Stimulated activated CD8-positive, alpha-beta memory T cell treated with anti-CD3 and anti-CD28 coated beads, Interleukin-12 subunit alpha, Interleukin-12 subunit beta, amount 100 ng/mL, for 1 hour (primary cell): ENCODE data around the gene SRPX2.
"Not testable (repeated sequence)": the region's sequence is repeated elsewhere in the genome, so short reads cannot be mapped to it uniquely, and the experiment has no call there.

ENCODE experiments used
- DNase-seq: peaks from one replicate; pipeline ENCODE4 v3.0.0-alpha.2; 2020; ENCODE audit warnings: low read depth

SRPX2 gene

GRCh38 chrX:100696699-100697351 lies 52.8 kb downstream of the SRPX2 start:
- DNase-seq: no peak

DNA sequence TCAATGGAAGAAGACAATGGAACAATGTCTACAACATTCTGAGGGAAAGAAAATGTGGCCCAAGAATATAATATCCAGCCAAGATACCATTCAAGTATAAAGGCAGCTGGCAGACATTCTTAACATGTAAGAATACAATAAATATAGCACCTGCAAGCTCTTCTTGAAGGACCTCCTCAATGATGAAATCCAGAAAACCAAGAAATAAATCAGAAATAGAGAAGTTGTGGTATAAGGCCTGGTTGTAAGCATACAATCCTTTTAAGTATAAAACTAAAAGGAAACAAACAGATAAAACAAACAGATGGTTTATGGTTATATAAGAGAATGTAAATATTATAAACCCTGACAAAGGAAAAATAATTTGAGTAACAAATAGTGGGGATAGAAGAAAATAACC lies 54.6 kb downstream of the SRPX2 start:
- no peak for DNase-seq

DNA sequence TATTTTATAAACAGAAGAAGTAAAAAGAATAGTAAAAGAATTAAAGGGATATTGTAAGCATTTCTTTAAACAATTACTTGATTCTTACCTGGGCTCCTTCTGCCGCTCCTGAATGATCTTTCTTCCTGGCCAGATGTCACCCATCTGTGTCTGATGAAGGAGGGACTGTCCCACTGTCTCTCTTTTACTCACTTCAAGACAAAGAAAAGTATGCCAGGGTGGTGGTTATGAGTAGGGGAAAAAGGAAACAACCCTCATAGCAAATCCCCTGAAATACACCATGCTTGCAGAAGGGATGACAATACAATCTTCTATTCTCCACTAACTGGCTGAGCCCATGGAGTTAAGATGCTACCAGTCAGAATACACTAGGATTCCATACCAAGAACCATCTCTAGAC lies 56.8 kb downstream of the SRPX2 start:
- no peak for DNase-seq

DNA sequence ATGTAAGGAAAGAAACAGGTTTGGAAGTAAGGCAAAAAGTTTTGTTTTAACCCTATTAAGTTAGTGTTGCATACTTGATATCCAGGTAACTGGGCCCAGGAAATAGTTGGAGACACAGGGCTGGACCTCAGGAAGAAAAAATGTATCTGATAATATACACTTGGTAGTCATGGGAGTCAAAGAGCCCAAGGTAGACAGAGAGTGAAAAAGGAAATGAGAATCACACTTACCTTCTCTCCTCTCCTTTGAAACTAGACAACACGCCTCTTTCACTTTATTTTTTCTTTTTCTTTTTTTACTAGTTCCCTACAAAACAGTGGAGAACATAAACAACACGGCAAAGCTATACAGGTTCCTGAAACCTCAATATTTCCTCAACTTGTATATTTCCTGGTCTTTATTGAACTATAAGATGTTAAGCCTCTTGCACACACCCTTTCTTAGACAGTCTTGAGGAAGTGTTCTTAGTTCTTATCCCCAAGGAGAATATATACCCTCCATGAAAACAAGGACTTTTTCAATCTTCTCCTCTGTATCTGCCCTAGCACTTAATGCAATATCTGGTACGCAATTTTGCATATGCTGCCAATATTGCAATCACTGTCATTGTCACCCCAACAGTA lies 60.7 kb downstream of the SRPX2 start:
- no peak for DNase-seq

DNA sequence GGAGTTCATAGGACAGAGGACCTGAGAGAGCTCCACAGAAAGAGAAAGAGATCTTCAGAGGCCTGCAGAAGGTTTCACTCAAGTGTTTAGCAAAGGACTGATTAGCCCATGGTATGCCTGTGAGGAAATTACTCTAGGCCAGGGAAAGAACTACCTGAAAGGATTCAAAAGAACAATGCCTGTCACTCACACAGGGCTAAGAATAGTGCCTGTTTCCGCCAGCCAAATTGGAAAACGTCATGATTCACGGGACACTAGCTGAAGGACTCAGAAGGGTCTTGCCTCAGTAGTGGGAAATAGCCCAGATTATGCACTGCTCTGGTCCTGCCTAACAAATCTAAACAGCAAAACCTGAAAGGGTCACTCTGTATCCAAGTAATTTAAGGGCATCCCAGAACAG lies 66.8 kb downstream of the SRPX2 start:
- no peak for DNase-seq

DNA sequence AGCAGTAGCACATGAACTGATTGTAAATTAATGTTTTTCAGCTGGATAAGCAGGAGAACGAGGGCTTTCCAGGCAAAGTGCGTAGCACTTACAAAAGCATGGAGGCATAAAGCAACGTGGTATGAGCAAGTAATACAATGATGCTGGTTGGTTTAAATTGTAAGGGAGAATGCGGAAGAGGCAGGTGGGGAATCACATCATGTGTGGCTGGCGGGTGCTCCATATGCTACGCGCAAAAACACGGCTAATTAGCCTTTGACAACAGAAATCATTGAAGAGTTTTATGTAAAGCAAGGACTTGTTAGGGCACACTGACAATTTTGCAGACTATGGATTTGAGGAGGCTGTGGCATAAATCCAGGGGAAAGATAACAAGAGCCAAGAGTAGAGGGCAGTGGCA lies 73.4 kb downstream of the SRPX2 start:
- no peak for DNase-seq

- DNase-seq: no peak
Observed at GRCh38 chrX:100719139-100719538, 75.1 kb downstream of the SRPX2 start.

- DNase-seq: no peak
Observed at GRCh38 chrX:100720301-100720700, 76.3 kb downstream of the SRPX2 start.

DNA sequence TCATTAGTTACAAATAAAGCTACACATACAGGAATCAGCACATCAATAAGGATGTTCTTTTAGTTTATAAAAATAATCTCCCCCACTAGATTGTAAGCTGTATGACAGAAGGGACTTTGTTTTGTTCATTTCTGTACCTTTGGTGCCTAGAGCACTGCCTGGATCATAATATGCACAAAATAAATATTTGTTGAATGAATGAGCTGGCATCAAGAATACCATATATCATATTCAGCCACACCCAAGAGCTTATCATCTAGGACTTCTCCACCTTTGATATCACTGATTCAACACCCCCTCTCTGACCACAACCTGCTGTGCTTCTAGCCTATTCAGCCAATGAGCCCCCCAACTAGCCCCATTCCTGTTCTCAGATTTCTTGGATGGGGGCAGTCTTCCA lies 77.3 kb downstream of the SRPX2 start:
- no peak for DNase-seq

GRCh38 chrX:100724006-100724405 lies 80.0 kb downstream of the SRPX2 start:
- DNase-seq: not testable (repeated sequence)
